GM18870 (cell line): ENCODE data around the gene CDIP1.

Experiments
- ATAC-seq: cut with Tn5 transposase; IDR thresholded peaks from one replicate; pipeline ENCODE4 v1.9.1; 2021; ENCODE audit warnings: moderate library complexity; ENCODE audit not compliant: unreplicated experiment

CDIP1 gene

GRCh38 chr16:4460936-4461249, 77.7 kb downstream of the CDIP1 start:
- ATAC-seq, result no peak
